GM18951 (cell line): Measurements from ENCODE around the gene TCF4.

ENCODE experiments used
- POLR2A ChIP-seq: IDR thresholded peaks from 4 replicates; pipeline ENCODE4 v1.6.1; 2011; ENCODE audit warnings: mild to moderate bottlenecking; ENCODE audit not compliant: insufficient read length, insufficient read depth; ENCODE audit errors: extremely low read depth
- in situ Hi-C: fragments of 300-500 bp; cut with MboI; formaldehyde crosslinking; loops from one replicate; pipeline ENCODE4 v1.12.0; 2022; ENCODE audit warnings: low sequenced_read_pairs, mixed read lengths, inconsistent platforms; ENCODE audit not compliant: unreplicated experiment

Gene TCF4

DNA sequence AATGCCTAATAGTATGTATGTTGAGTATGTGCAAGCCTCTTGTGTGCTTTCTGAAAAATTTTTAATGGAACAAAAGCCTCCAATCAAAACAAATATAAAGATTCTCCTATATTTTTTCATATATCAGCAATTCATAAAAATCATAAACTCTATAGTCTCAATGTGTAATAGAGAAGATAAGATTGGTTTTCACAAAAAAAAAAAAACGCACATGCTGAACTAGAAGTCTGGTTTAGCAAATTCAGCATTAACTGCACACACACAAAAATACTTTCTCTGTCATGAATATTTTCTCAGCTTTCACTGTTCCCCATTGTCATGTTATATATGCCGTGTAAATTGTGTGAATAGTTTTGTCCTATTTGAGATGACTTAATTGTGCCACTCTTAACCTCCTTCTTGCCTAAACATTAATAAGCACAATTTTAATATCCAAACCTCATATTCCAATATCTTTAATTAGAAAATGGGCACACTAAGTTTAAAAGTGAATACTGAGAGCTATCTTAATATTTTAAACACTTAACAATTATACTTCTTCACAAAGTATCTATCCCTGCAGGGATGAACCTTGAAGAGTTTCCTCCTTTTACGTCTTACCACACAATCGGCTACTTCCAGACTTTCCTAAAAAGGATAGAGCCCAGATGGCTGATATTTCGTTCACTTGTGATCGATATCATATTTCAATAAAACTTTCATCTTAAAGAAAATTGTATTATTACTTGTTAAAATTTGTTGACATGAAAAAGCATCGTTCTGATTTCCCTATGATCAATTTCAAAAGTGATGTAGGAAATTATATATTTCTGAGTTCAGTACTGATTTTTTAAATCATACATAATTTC lies 242.7 kb downstream of the TCF4 start:
- TF ChIP-seq POLR2A: no peak
- in situ Hi-C loops: no loop called here

- in situ Hi-C loops: no loop called here
- TF ChIP-seq POLR2A: no peak
These were observed 244.5 kb downstream of the TCF4 start for GRCh38 chr18:55343396-55344073.

DNA sequence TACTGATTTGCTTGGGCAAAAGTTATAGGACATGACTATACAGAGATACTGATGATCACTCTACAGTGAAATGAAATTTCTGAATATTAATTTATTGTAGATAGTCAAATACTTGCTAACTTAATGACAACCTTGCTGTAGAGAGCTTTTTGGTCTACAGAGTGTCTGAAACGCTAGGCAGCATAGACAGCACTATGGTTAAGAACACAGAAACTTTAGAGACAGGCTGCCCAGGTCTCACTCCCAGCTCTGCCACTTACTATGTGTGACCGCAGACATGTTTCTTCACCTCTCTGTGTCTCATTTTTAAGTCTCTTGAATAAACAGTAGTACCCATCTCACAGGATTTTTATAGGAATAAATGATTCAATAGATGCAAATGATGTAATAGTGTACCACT lies 247.0 kb downstream of the TCF4 start:
- no peak for TF ChIP-seq POLR2A
- in situ Hi-C loops: no loop called here

GRCh38 chr18:55339990-55340389 lies 248.0 kb downstream of the TCF4 start:
- in situ Hi-C loops: no loop called here
- TF ChIP-seq POLR2A: no peak

- TF ChIP-seq POLR2A: no peak
- in situ Hi-C loops: no loop called here
These were observed 248.9 kb downstream of the TCF4 start for GRCh38 chr18:55338978-55339650.

DNA sequence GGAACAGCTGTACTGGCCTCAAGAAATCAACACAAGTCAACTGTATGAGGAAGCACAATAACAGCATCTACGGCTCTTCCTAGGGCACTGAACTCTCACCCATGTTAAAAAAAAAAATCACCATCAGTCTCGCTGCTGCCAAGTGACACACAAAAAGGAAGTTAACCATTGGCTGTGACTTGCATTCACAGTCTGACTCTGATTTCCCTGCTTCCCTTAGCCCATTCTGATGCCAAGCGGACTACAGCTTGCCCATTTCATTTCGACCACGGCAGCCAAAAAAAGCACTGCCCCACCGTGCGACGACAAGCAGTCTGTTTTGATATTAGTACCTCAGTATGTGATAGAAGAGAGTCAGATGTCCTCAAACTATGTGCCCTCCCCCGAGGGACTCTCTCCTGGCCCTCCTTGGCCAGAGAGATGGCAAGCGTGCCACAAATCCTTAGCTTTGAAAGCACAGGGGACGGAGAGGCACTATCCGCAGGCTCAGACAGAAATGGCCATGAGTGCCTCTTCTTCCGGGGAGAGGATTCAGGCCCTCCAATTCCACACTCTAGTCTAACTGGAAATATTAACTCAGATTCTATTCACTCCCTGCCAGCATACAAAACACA lies 250.0 kb downstream of the TCF4 start:
- no peak for TF ChIP-seq POLR2A
- in situ Hi-C loops: no loop called here

- no peak for TF ChIP-seq POLR2A
- in situ Hi-C loops: no loop called here
These were observed 250.9 kb downstream of the TCF4 start for GRCh38 chr18:55337138-55337537.

DNA sequence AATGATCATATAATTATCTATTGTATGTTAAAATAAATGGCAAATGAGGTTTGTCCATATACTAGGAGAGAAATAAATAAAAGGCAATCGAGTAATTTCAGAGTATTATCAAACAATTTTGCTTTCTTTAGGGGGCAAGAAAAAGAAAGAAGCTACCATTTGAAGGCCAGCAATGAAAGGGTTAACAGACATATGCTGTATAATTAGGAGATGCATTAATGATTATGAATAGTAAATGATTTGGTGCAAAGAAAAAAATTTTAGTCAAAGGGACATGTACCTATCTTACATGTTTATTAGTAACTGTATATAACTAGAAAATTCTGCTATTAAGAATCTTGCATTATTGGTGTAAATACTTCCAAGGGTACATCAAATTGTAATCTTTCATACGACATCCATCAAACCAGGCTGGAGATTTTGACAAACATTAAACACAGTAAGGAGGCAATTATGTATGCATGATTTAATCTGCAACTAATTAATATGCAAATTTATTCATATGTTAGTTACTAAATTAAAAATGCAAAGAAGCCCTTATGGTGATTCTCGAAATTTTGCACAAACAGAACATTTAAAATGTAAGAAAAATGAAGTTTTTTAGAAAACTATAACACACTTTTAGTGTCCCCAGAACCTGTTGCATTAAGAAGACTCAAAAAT lies 251.4 kb downstream of the TCF4 start:
- TF ChIP-seq POLR2A: no peak
- in situ Hi-C loops: no loop called here

DNA sequence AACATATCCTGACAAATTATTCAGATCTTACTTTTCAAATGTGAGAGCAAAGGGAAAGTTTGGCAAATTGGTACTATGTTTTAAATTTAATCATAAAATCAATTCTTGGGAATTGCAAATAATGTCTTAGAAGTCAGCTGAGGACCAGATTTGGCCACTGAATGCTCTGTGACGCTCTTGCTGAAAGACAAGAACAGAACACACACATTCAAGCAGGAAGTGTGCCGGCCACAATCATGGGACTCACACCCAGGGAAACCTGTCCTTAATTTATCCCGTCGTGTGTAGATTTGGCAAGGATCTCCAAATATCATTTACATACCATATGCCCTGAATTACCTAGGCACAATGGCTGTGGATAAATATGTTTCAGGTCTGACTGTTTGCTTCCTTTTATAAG lies 253.1 kb downstream of the TCF4 start:
- in situ Hi-C loops: no loop called here
- no peak for TF ChIP-seq POLR2A

DNA sequence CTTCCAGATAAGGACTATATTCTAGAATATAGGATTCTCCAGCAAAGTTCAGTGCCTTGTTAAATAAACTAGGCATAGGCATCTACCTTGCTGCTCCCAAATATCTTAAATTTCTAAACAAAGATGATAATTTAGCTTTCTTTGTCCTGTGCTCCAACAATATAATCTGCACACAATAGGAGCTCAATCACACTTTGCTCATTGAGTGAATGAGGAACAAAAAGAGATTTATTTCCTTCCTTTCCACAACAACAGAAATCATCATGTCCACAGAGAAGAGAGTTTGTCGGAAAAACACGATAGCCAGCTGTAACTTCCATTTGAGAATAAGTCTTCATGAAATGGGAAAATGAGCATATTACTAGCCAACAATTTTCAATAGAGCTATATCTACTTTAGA lies 256.7 kb downstream of the TCF4 start:
- TF ChIP-seq POLR2A: no peak
- in situ Hi-C loops: no loop called here

DNA sequence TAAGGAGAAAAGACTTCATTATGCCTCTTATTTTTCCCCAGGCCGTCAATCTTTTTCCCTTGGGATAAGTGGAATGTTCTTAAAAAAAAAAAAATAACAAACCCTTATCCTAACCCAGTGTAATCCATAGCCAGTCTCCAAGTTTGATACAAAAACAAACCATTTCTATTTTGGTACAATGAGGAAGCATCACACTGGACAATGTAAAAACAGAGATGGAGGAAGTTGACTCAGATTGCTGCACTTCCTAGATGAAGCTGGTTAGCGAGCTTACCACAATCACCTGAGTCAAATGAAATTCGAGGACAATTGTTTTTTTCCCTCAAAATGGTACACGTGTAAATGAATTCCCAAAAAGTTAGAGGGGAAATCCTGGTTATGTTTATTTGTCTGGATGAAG lies 259.7 kb downstream of the TCF4 start:
- in situ Hi-C loops: no loop called here
- no peak for TF ChIP-seq POLR2A

DNA sequence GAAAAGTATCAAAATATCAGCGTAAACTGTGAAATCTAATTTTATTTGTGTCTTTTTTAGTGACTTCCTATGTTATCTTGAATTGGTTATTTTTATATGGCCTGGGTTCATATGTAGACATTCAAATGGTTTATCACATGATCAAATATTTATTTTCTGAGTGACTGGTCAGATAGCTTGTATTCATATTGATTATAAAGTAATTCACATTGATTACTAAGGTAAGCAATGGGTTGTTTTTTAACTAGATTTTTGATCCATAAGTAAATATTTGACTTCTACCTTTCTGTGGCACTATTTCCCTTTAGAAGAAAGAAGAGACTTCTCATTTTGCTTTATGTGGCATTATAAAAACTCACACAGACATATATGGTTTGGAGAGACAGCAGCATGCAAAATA lies 260.5 kb downstream of the TCF4 start:
- in situ Hi-C loops: no loop called here
- TF ChIP-seq POLR2A: no peak

GRCh38 chr18:55326134-55326533 lies 261.9 kb downstream of the TCF4 start:
- in situ Hi-C loops: no loop called here
- no peak for TF ChIP-seq POLR2A
